Measurements from ENCODE around the gene SPINT1. TPM values are rescaled to one million over a fixed set of nuclear protein-coding genes. Genes with fewer than 3 reads are reported as not detected.
A peak's percentile ranks its signal among the peaks of the same experiment; 100 is the strongest.

SPINT1 gene
- total and polyA plus RNA-seq, 2 of the 13 experiments (the other 11 are each of a cell fraction or from before 2014, with no cell fraction given): 0.49 to 2.5 TPM

DNA sequence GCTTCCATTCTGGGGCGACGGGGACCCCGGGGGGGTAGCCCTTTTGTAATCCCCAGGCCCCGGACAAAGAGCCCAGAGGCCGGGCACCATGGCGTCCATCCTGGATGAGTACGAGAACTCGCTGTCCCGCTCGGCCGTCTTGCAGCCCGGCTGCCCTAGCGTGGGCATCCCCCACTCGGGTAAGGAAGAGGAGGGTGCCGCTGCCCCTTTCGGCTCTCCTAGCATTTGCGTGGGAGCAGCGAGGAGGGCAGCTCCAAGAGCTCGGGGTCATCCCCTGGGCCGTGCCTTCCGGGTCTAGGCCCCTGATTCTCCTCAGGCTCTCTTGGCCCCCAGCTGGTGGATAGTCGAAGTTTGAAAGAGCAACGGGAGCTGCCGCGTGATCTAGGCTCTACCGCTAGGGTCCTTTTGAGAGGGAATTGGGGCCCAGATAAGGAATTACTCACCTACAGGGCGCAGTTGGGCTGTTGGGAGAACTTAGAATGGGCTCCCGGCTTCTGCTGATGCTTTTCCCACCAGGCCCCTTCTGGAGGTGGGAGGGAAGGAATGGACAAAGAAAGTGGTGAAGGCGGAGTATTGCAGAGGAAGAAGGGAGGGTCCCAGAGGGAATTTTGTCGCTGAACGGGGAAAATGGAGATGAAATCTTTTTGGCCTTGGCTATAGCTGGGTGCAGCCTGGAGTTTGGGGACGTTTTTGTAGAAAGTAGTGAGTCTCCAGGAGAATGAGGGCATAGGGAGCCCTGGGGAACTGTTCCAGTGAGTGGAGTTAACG lies 51.0 kb downstream of the SPINT1 start (continued):
- TF ChIP-seq, protein P1, sequence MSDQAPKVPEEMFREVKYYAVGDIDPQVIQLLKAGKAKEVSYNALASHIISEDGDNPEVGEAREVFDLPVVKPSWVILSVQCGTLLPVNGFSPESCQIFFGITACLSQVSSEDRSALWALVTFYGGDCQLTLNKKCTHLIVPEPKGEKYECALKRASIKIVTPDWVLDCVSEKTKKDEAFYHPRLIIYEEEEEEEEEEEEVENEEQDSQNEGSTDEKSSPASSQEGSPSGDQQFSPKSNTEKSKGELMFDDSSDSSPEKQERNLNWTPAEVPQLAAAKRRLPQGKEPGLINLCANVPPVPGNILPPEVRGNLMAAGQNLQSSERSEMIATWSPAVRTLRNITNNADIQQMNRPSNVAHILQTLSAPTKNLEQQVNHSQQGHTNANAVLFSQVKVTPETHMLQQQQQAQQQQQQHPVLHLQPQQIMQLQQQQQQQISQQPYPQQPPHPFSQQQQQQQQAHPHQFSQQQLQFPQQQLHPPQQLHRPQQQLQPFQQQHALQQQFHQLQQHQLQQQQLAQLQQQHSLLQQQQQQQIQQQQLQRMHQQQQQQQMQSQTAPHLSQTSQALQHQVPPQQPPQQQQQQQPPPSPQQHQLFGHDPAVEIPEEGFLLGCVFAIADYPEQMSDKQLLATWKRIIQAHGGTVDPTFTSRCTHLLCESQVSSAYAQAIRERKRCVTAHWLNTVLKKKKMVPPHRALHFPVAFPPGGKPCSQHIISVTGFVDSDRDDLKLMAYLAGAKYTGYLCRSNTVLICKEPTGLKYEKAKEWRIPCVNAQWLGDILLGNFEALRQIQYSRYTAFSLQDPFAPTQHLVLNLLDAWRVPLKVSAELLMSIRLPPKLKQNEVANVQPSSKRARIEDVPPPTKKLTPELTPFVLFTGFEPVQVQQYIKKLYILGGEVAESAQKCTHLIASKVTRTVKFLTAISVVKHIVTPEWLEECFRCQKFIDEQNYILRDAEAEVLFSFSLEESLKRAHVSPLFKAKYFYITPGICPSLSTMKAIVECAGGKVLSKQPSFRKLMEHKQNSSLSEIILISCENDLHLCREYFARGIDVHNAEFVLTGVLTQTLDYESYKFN (CRISPR knock-in tag; conservative IDR thresholded peaks at IDR 0.05): no peak
- TF ChIP-seq, protein P2, sequence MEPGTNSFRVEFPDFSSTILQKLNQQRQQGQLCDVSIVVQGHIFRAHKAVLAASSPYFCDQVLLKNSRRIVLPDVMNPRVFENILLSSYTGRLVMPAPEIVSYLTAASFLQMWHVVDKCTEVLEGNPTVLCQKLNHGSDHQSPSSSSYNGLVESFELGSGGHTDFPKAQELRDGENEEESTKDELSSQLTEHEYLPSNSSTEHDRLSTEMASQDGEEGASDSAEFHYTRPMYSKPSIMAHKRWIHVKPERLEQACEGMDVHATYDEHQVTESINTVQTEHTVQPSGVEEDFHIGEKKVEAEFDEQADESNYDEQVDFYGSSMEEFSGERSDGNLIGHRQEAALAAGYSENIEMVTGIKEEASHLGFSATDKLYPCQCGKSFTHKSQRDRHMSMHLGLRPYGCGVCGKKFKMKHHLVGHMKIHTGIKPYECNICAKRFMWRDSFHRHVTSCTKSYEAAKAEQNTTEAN (CRISPR knock-in tag; conservative IDR thresholded peaks at IDR 0.05): no peak
- TF ChIP-seq SRF (IDR thresholded peaks at IDR 0.05; ENCODE audit: low read depth, low read length): 0 out of 2 replicates have a peak, but pooled peaks have one; percentile 17
- TF ChIP-seq MEF2D (CRISPR knock-in tag; IDR thresholded peaks at IDR 0.05): no peak
- TF ChIP-seq HHEX (CRISPR knock-in tag; IDR thresholded peaks at IDR 0.05): no peak
- TF ChIP-seq ZNF547 (CRISPR knock-in tag; IDR thresholded peaks at IDR 0.05): no peak
- TF ChIP-seq, protein P3, sequence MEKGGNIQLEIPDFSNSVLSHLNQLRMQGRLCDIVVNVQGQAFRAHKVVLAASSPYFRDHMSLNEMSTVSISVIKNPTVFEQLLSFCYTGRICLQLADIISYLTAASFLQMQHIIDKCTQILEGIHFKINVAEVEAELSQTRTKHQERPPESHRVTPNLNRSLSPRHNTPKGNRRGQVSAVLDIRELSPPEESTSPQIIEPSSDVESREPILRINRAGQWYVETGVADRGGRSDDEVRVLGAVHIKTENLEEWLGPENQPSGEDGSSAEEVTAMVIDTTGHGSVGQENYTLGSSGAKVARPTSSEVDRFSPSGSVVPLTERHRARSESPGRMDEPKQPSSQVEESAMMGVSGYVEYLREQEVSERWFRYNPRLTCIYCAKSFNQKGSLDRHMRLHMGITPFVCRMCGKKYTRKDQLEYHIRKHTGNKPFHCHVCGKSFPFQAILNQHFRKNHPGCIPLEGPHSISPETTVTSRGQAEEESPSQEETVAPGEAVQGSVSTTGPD (CRISPR knock-in tag; IDR thresholded peaks at IDR 0.05): 0 out of 2 replicates have a peak, but pooled peaks have one; percentile 21
- TF ChIP-seq RAD51 (IDR thresholded peaks at IDR 0.05; ENCODE audit: borderline replicate concordance): no peak
- no peak for TF ChIP-seq SP2 (CRISPR knock-in tag; IDR thresholded peaks at IDR 0.05)
- no peak for TF ChIP-seq JARID2 (CRISPR knock-in tag; IDR thresholded peaks at IDR 0.05; ENCODE audit: insufficient replicate concordance)
- TF ChIP-seq ZBTB8A (CRISPR knock-in tag; IDR thresholded peaks at IDR 0.05; ENCODE audit: borderline replicate concordance, low read depth): no peak
- TF ChIP-seq ZNF496 (CRISPR knock-in tag; IDR thresholded peaks at IDR 0.05; ENCODE audit: insufficient replicate concordance): no peak
- TF ChIP-seq ZBTB38 (CRISPR knock-in tag; IDR thresholded peaks at IDR 0.05): no peak
- no peak for TF ChIP-seq ISL2 (CRISPR knock-in tag; IDR thresholded peaks at IDR 0.05)
- TF ChIP-seq SETDB1 (CRISPR knock-in tag; IDR thresholded peaks at IDR 0.05; ENCODE audit: borderline replicate concordance): no peak
- TF ChIP-seq HNRNPLL (IDR thresholded peaks at IDR 0.05; ENCODE audit: low read depth, low read length, poor library complexity, severe bottlenecking): no peak
- TF ChIP-seq, protein P4, sequence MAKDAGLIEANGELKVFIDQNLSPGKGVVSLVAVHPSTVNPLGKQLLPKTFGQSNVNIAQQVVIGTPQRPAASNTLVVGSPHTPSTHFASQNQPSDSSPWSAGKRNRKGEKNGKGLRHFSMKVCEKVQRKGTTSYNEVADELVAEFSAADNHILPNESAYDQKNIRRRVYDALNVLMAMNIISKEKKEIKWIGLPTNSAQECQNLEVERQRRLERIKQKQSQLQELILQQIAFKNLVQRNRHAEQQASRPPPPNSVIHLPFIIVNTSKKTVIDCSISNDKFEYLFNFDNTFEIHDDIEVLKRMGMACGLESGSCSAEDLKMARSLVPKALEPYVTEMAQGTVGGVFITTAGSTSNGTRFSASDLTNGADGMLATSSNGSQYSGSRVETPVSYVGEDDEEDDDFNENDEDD (CRISPR knock-in tag; IDR thresholded peaks at IDR 0.05; ENCODE audit: borderline replicate concordance): peak; percentile 66; the same call in 1 of the 2 replicates
- TF ChIP-seq ZNF749 (CRISPR knock-in tag; IDR thresholded peaks at IDR 0.05; ENCODE audit: borderline replicate concordance): no peak
- no peak for TF ChIP-seq KLF16 (CRISPR knock-in tag; IDR thresholded peaks at IDR 0.05)
- no peak for TF ChIP-seq MTA3 (CRISPR knock-in tag; IDR thresholded peaks at IDR 0.05)
- TF ChIP-seq ZNF607 (CRISPR knock-in tag; IDR thresholded peaks at IDR 0.05; ENCODE audit: borderline replicate concordance): no peak
- no peak for TF ChIP-seq HOXA7 (CRISPR knock-in tag; IDR thresholded peaks at IDR 0.05)
